ENCODE data around the gene FUZ.

Gene FUZ

DNA sequence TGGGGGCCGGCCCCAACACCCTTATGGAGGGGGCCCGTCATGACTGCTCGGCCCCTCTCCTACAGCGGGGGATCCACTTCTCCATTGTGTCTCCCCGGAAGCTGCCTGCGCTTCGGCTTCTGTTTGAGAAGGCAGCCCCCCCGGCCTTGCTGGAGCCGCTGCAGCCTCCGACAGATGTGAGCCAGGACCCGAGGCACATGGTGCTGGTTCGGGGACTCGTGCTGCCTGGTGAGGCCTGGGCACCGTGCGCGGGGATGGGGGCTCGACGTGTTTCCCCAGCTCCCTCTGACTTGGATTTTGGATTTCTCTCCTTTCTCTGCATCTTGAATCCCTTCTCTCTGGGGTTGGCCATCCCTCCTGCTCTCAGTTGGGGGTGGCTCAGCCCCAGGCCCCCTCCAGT is 16.6 kb upstream of the FUZ start:
- TF ChIP-seq, protein P1, sequence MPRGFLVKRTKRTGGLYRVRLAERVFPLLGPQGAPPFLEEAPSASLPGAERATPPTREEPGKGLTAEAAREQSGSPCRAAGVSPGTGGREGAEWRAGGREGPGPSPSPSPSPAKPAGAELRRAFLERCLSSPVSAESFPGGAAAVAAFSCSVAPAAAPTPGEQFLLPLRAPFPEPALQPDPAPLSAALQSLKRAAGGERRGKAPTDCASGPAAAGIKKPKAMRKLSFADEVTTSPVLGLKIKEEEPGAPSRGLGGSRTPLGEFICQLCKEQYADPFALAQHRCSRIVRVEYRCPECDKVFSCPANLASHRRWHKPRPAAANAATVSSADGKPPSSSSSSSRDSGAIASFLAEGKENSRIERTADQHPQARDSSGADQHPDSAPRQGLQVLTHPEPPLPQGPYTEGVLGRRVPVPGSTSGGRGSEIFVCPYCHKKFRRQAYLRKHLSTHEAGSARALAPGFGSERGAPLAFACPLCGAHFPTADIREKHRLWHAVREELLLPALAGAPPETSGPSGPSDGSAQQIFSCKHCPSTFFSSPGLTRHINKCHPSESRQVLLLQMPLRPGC (tag by site-specific recombination; IDR thresholded peaks at IDR 0.05) = no peak
- TF ChIP-seq ZNF146 (tag by site-specific recombination; IDR thresholded peaks at IDR 0.05) (no peak), ZNF585B (tag by site-specific recombination; IDR thresholded peaks at IDR 0.05) (no peak), ZNF624 (tag by site-specific recombination; IDR thresholded peaks at IDR 0.05) (no peak), ZFP37 (tag by site-specific recombination; IDR thresholded peaks at IDR 0.05) (no peak), ZNF37A (tag by site-specific recombination; IDR thresholded peaks at IDR 0.05) (no peak), PRDM6 (tag by site-specific recombination; IDR thresholded peaks at IDR 0.05) (no peak), ZNF138 (tag by site-specific recombination; IDR thresholded peaks at IDR 0.05; ENCODE audit: borderline replicate concordance) (no peak), MEIS1 (CRISPR knock-in tag; IDR thresholded peaks at IDR 0.05; ENCODE audit: borderline replicate concordance) (no peak), ZNF521 (tag by site-specific recombination; IDR thresholded peaks at IDR 0.05) (no peak), ZNF302 (tag by site-specific recombination; IDR thresholded peaks at IDR 0.05; ENCODE audit: low read depth) (no peak), ZFP69B (tag by site-specific recombination; IDR thresholded peaks at IDR 0.05) (no peak), ZNF707 (tag by site-specific recombination; IDR thresholded peaks at IDR 0.05) (no peak), ZNF513 (tag by site-specific recombination; IDR thresholded peaks at IDR 0.05) (no peak), ZNF843 (tag by site-specific recombination; IDR thresholded peaks at IDR 0.05) (no peak), ZNF768 (tag by site-specific recombination; IDR thresholded peaks at IDR 0.05) (no peak)
- TF ChIP-seq, protein P2, sequence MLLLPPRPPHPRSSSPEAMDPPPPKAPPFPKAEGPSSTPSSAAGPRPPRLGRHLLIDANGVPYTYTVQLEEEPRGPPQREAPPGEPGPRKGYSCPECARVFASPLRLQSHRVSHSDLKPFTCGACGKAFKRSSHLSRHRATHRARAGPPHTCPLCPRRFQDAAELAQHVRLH (tag by site-specific recombination; IDR thresholded peaks at IDR 0.05) = no peak
- Histone ChIP-seq H3K4me1 (ENCODE audit: control insufficient read depth, insufficient read depth, low read length) (no peaks in the 10 kb centered on the region; the same call in 1 of the 2 replicates), H3K4me3 (ENCODE audit: low read depth, low read length) (no peak overlapping the region), H3K36me3 (ENCODE audit: control insufficient read depth in 2 of 2, insufficient read depth in 1 of 2, low read length in 2 of 2) (peaks cover 10 to 78% of the 10 kb centered on the region in 2 experiments; a peak in 2 of 3 replicates), H3K27ac (ENCODE audit: extremely low read depth, low read depth, low read length) (no peak overlapping the region), H3K9me3 (ENCODE audit: control insufficient read depth, insufficient read depth, low read depth, low read length) (no peaks in the 10 kb centered on the region)
- CTCF ChIA-PET = no interaction called here
- POLR2A ChIA-PET = interaction anchor here (0.6 kb wide), 1 partner anchor 266 kb away, joined by 4 read pairs; no protein-coding TSS in a partner anchor

DNA sequence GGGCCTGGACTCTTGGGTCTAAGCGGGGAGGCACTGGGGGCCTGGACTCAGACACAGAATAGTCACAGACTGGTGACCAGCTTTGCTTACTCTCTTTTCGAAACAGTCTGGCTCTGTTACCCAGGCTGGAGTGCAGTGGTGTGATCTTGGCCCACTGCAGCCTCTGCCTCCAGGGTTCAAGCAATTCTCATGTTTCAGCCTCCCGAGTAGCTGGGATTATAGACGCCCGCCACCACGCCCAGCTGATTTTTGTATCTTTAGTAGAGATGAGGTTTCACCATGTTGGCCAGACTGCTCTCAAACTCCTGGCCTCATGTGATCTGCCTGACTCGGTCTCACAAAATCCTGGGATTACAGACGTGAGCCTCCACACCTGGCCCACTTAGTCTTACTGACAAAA is 16.1 kb upstream of the FUZ start:
- Histone ChIP-seq H3K27ac (ENCODE audit: extremely low read depth, low read depth, low read length) (no peak overlapping the region), H3K9me3 (ENCODE audit: control insufficient read depth, insufficient read depth, low read depth, low read length) (no peaks in the 10 kb centered on the region), H3K36me3 (ENCODE audit: control insufficient read depth in 2 of 2, insufficient read depth in 1 of 2, low read length in 2 of 2) (peaks cover 14 to 78% of the 10 kb centered on the region in 2 experiments; a peak in 2 of 3 replicates), H3K4me1 (ENCODE audit: control insufficient read depth, insufficient read depth, low read length) (no peaks in the 10 kb centered on the region; the same call in 1 of the 2 replicates), H3K4me3 (ENCODE audit: low read depth, low read length) (no peak overlapping the region)
- CTCF ChIA-PET = interaction anchor here (0.6 kb wide), 1 partner anchor 1643 kb away, joined by 3 read pairs; no protein-coding TSS in a partner anchor
- POLR2A ChIA-PET = no interaction called here
- TF ChIP-seq PRDM10 (tag by site-specific recombination; IDR thresholded peaks at IDR 0.05) (no peak), KLF10 (tag by site-specific recombination; IDR thresholded peaks at IDR 0.05) (no peak), ZNF747 (tag by site-specific recombination; IDR thresholded peaks at IDR 0.05) (no peak), ZNF518A (tag by site-specific recombination; conservative IDR thresholded peaks at IDR 0.05; ENCODE audit: low read depth) (no peak), ZNF184 (tag by site-specific recombination; IDR thresholded peaks at IDR 0.05) (no peak)

Data from HEK293 (cell line).